Measurements from ENCODE around the gene PMPCA.

Gene PMPCA, protein sequence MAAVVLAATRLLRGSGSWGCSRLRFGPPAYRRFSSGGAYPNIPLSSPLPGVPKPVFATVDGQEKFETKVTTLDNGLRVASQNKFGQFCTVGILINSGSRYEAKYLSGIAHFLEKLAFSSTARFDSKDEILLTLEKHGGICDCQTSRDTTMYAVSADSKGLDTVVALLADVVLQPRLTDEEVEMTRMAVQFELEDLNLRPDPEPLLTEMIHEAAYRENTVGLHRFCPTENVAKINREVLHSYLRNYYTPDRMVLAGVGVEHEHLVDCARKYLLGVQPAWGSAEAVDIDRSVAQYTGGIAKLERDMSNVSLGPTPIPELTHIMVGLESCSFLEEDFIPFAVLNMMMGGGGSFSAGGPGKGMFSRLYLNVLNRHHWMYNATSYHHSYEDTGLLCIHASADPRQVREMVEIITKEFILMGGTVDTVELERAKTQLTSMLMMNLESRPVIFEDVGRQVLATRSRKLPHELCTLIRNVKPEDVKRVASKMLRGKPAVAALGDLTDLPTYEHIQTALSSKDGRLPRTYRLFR

DNA sequence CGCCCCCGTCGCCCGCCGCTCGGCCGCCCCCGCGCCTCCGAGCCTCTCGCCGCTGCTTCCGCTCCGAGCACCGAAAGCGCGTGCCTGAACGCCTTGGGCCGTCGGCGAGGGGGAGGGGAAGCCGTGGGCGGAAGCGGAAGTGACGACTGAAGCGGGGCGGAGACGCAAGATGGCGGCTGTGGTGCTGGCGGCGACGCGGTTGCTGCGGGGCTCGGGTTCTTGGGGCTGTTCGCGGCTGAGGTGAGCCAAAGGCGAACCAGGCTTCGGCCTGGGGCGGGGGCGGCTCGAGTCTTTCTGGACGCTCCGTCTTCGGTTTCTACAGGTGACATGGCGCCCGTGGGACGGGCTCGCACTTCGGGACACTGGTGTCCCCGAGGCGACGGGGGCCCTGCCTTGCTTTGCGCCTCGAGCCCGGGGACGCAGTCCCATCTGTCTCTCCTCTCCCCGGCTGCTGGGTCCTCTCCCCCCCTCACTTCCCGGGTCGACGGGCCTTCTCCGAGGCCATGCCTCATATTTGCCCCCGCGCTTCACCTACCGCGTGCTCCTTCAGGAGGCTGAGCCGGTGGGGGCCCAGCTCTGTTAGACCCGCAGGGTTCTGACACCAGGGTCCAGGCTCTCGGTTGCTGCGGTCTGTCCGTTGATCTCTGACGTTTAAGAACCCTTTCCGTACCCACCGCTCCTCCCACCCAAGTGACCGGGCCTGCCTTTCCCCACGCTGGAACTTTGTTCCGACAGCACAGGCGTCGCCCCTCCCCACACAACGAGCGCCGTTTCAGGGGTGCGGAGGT, at the start of gene PMPCA, which contains the start of gene ENTR1:
TSS of gene PMPCA (plus strand) at position 159 of the 788 bp plus-strand sequence. CDS start at position 170, 11 bp downstream.
TSS of gene ENTR1 (minus strand) at position 115 of the 788 bp plus-strand sequence. CDS start 217 bp downstream, outside the sequence.
- DNase-seq = peak; percentile 55

DNA sequence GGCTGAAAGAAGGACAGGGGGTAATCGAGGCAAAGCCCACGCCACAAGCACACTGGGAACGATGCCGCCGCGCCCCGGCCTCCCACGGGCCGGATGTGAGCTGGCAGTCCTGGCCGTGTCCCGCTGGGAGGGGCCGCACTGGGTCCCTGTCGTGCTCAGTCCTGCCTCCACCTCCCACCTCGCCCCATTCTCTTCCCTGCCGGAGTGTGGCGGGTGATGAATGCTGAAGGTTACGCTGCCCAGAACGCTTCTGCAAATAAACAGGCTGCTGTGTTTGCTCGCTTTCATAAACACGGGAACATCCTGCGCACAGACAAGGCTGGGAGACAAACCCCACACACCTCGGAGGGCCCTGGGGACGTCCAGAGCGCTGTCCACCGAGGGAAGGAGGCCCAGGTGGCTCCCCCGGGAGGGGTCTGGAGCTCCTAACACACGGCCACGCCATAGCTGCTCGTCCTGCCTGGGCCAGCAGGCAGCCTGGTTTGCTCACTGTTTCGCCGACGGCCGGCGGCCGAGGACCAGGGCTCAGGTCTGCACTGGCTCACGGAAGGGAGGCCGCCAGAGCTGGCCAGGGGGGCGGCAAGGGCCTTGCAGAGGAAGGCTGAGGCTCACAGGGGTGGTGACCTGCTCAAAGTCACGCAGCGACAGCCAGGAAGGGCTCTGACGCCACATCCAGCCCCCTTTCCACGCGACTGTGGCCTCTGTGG, 49.3 kb upstream of the PMPCA start:
- no peak for DNase-seq

DNA sequence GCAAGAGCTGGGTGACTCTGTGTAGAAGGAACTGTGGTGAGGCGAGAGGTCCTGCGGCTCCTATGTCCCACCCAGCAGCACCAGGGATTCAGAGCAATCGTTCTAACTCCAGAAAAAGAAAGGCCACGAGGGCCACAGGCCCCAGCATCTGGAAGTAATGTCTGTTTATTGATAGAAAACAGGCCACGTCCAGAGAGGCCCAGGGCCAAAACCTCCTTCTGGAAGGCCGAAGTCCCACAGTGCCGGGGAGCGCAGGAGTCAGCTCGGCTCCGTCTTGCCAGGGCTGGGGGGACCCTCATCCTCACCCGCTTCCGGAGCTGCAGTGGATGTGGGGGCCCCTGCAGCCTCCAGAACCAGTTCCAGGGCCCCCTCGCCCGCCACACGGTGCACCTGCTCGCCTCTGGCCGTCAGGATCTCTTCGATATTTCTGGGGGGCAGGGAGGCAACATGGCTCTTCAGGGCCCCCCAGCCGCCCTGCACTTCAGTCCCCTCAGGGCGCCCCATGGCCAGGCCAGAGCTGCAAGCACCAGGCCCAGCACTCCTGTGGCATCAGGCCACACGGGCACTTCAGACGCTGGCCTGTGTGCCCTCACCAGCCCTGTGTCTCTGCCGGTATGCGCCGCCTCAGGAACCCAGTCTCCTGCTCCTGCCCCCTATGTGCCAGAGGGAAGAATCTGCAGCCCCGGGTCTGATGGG, 48.6 kb upstream of the PMPCA start:
- no peak for DNase-seq

DNA sequence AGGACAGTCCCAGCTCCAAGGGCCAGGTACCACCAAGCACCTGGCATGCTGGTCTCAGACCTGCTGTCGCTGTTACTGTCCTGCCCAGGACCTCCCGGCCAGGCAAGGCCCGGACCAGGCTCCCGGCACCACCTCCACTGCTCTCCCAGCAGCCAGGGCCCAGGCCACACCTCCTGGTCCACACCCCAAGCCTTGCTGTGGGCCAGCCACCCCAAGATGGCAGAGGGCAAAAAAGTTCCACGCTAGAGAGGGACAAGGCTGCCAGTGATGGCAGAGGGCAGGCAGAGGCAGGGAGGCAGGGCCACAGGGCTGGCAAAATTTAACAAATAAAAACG, 48.0 kb upstream of the PMPCA start:
- no peak for DNase-seq

DNA sequence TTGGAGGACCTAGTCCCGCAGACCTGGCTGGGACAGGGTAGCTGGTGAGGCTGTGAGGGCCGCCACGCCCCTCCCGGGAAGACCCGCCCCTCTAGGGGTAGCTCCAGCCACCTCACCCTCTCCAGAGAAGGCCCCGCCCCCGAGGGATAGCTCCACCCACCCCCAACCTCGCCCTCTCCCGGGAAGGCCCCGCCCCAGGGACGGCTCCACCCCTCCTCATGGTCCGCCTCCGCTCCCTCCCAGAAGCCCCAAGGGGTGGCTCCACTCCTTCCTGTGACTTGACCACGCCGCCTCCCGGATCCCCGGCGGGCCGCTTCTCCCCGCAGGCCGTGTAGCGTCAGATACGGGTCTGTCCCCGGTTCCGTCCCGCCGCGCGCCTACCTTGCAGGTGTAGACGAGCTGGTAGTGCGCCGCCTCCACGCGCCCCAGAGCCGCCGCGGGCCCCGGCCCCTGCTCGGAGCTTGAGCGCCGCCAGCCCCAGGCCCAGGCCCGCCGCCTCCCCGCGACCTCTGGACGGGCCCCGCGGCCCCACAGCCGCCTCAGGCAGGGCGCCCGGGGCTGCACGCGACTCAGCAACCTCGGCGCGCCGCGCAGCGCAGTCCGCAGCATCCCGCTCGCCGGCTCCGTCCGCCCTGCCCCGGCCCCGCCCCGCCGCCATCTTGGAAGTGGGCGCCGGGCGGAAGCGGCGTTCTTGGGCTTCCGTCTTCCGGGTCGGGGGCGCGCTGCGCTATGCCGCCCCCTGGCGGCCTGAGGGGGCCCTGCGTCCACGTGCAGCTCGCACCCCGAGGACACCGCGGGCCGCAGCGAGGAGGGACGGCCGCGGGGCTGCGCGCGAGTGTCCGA, 47.1 kb upstream of the PMPCA start, which contains the start of gene DNLZ:
TSS of gene DNLZ (minus strand) at position 639 of the 843 bp plus-strand sequence. CDS start at position 609, 30 bp downstream.
- DNase-seq = peak; percentile 75

DNA sequence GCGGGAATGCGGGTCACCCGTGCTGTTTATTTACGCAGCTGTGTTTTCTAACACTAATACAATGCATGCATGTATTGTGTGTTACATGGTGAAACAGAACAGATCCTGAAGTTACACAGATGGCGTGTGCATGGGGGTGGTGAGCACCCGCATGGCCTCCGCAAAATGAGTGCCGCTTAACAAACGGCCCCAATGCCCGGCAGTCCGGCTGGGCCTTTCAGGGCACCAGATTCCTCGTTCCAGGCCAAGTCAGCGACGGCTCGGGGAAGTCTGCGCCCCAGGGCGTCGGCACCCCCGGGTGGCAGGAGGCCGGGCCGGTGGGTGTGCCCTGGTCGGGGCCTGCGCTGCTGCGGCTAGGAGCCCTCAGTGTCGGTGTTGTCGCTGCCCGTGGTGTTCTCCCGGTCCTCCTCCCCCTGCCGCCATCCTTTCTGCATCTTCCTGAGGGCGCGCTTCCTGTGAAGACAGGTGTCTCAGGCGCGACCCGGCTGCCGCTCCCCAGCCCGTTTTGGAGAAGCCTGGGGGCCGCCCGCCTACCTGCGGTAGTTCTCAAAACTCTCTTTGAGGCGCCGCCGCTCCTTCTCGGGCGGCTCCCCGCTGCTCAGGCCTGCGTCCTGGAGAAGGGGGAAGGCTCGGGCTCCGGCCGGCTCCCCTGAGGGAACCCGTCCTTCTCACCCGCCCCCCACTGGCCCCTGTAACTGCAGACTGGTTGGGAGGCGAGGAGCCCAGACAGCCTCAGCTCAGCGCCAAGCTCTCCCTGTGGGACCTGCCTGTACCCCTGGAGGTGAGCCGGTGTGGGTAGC, 46.3 kb upstream of the PMPCA start:
- no peak for DNase-seq

DNA sequence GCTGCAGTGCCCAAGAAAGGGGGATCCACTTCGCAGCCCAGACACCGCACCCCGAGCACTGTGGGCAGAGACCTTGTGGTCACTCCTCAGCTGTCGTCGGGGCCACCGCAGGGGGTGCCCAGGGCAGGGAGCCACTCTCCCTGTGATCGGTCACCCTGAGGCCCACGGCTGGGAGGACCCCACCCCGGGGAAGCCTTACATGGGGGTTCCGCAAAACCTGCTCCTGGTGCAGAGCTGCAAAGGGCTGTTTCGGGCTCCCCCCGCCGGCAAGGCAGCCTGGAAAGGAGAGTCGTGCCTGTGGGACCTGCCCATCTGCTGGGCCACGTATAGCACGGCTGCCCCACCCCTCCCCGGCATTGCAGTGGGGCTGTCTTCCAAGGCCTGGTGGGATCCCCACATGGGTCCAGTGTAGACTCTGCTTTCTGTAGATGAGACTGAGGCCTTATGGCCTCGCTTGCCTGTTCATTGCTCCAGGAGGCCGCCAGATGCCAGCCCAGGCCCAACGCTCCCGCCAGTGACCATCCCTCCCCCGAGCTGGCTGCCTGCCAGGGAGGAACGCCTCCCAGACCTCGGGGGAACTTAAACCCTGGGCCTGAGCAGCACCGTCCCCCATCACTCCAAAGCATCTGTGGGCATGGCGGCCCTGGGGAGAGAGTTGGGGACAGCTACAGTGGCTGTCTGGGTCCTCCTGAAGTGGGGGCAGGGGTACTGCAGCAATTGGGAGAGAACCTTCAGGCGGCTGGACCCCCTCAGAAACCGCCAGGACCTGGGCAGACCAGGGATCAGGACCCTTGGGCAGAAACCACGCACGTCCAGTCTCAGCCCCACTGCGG, 45.3 kb upstream of the PMPCA start:
- no peak for DNase-seq

DNA sequence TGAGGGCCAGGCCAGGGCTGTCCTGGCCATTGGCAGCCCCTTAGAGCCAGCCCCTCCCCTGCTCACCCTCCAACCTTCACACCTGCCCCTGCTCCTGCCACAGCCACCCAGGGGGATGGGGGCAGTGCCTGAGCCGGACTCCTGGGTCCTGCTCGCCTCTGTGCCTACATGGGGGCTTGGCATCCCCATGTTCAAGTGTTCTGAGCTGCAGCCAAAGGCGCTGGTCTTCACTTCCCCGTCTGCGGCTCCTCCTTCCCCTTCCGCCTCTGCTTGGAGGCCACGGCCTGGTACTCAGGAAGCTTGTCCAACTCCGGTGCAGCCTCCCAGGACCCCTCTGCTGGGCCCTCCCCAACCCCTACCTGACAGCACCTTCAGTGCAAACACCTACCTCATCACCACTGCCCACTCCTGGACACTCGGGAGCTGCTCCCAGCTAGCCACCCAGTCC, 44.7 kb upstream of the PMPCA start:
- DNase-seq = no peak

DNA sequence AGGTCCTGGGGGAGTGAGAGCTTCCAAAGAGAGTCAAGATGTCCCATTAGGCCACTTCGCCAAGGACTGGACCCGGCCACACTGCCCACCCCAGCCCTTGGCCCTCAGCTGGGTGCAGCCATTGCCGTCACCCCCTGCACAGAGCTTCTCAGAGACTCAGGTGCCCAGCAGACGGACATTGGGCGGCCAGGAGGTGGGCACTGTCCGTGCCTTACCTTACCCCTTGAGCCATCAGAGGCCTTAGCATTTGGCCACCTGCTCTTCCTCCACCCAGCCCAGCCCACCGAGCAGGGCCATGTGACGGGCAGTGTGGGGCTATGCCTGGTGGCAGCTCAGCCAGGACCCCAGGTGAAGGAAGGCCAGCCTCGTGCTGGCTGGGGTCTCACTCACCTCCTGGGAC, 43.6 kb upstream of the PMPCA start:
- DNase-seq = no peak

DNA sequence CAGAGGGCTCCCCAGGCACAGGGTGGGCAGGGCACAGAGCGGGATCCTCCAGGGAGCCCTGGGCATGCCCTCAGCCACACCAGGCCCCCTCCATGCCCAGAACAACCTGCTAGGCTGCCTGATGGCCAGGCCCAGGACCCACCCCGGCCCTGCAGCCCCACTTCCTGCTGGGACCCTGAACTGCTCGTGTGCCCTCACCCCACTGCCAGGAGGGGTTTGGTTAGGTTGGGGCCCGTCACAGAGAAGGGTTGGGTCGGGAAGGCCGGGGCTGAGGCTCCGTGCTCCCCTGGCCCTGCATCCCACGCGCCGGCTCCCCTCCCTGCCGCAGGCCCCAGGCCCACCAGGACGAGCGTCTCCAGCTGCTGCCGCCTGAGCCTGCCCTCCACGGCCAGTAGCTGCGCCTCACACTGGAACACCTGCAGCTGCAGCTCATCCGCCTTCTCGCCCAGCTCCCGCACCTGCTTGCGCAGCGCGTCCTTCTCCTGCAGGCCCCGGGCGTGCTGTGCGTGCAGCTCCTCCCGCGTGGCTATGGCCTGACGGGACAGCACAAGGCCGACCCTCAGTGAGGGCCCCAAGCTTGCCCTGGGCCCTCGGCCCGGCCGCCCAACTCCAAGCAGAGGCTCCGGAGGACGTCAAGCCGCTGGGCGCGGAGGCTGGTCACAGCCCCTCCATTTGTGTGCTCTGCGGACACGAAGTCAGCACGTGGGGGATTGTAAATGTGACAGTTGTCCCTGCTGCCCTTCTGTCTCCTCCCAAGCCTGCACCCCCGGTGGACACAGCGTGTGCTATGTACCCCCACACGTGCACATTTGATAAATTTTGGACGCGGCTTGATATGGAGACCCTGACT, 42.9 kb upstream of the PMPCA start:
- DNase-seq = no peak

DNA sequence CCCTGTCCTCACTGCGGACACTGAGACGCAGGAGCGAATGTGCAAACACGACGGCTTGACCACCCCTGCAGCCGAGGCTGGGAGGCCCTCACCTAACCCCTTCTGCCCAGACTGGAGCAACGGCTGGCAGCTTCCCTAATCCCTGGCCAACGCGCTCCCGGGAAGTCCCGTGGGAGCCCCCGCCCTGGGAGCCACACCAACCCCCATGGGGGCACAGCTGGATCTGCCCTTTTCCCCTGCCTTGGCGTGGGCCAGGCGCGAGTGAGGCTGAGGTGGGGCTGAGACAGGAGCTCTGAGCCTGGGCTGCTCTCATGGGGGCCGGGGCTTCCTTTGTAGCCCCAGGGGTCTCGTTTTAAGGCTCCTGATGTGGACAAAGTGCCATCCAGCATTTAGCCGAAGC, 42.3 kb upstream of the PMPCA start:
- no peak for DNase-seq

DNA sequence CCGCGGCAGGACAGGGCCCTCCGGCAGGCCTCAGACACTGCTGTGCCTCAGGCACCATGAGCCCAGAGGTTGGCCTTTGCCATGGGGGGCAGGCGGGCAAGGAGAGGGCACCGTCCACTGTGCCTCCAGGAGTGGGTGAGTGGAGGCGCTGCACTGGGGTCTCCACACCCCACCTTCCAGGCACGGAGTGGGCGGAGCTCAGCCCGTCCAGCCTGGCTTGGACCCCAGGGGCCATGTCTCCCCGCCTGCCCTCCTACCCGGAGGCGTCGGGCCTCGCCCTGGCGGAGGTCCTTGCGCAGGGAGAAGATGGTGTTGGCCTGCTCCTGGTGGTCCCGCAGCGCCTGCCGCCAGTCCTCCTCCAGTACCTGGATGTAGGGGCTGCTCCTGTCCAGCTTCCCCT, 40.4 kb upstream of the PMPCA start:
- no peak for DNase-seq

DNA sequence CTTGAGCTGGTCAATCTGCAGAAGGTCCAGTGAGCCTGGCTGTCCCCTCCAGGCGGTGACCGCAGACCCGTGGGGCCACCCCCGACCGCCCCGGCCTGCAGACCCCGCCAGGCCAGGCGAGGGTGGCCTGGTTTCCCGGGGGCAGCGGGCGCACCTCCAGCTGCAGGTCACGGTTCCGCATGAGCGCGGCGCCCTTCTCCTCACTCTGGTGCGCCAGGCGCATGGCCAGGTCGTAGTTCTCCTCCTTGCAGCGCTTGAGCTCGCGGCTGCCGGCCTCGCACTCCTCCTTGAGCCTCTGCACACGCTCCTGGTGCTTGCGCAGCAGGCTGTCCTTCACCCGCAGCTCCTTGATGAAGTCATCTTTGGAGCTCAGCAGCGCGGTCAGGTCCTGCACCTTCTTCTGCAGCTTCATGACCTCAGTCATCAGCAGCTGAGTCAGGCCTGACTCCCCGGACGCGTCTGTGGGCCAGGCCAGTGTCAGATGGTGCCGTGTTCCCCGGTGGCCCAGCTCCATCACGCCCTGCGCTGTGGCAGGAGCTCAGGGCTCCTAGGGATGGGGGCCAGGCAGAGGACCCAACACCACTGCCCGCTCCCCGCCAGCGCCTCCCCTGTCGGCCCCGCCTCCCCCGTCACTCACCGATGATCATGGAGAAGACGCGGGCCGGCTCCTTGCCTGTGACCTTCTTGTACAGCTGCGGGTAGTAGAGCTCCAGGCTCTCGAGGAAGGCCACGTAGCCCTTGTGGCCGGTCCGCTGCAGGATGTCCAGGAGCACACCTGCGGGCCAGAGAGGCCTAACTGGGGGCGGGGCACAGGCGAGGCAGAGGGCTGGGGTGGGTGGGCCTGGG, 39.5 kb upstream of the PMPCA start:
- DNase-seq = no peak

DNA sequence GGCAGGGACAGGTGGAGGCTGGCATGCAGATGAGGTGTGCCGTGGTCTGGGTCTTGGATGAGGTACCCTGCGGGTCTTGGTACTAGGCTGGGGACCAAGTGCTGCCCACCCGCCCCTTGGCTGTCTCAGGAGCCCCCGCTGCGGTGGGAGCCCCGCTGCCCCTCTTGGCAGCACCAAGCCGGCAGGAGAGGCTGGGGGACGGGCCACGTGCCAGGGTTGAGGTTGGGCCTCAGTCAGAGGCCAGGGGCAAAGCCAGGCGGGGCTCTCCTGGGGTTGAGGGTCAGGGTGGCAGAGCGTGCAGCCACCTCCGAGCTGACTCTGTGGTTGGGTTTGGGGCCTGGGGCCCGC, 39.0 kb upstream of the PMPCA start:
- no peak for DNase-seq

DNA sequence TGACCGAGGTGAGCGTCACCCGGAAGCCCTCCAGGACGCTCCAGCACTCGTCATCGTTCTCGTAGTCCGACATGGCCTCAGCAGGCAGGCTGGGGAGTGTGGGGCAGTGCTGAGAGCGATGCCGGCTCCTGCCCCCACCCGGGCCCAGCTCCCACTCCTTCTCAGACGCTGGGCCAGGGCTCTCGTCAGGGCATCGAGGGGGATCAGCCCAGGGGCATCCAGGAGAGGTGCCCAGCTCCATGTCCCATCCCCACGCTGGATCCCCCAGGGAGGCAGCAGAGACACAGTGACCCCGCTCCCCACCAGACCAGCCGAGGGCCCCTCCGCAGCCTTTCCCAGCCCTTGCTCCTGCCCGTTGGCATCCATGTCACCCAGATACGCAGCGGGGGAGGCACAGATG, 38.5 kb upstream of the PMPCA start:
- DNase-seq = no peak

DNA sequence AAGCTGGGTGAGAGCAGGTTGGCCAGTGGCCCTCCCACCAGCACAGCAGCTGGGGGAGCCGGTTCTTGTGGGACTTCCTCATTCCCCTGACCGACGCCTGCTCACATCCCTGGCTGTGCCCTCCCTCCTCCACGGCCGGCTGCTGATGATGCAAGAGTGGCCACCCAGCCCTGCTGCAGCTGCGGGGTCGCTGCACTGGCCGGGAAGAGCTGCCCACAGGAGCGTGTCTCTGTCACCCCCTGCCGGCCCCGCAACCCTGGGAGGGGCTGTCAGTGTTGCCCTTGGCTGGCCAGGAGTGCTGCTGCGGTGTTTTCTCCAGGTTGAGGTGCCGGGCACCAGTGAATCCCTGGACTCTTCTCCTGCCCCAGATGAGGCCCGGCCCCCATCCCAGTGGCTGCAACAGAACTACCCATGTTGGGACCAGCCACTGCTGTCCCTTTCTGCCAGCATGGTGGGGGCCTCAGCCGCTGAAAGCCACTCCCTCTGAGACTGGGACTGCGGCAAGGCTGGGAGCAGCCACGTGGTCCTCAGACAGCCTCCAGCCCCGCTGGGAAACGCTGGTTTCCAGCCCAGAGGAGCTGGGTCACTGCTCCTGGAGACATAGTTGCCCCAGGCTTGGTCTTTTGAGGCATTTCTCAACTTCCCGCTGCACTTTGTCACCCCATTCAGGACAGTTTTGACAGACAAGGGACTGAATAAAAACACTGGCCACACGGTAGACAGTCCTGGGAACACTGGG, 37.7 kb upstream of the PMPCA start:
- DNase-seq = peak; percentile 63

Data from NCI-H1694 treated with DMSO at 0.1 percent for 48 hours (cell line).